Psoas muscle (tissue), 8 donors: ENCODE measurements around the gene PCED1A. TPM values are rescaled to one million over a fixed set of nuclear protein-coding genes. Genes with fewer than 3 reads are reported as not detected.
"Not testable (repeated sequence)": the region's sequence is repeated elsewhere in the genome, so short reads cannot be mapped to it uniquely, and the experiment has no call there.

Source experiments
- ATAC-seq, 4 donors: fragments of 200-7000 bp; cut with Tn5 transposase; one replicate each; pipeline ENCODE4 v1.9.1; 2020; ENCODE audit warnings: moderate library complexity in 3 of 4, mild to moderate bottlenecking in 2 of 4
- DNase-seq, 2 donors: peaks; one replicate each; pipeline ENCODE4 v3.0.0-alpha.2; 2020
- H3K27ac ChIP-seq: fragments of 200-600 bp; one replicate; pipeline ENCODE4 v1.8.0; 2022
- H3K27me3 ChIP-seq, 3 donors: fragments of 200-600 bp in 1 of 3; one replicate each; pipeline versions ENCODE4 v1.6.1 to v1.8.0; 2013 to 2022; ENCODE audit warnings: low read length in 2 of 3, mild to moderate bottlenecking in 2 of 3, moderate library complexity in 1 of 3; ENCODE audit not compliant: insufficient read depth in 3 of 3
- H3K36me3 ChIP-seq, 2 donors: fragments of 200-600 bp in 1 of 2; one replicate each; pipeline versions ENCODE4 v1.6.1 to v1.8.0; 2013 to 2022; ENCODE audit warnings: low read depth in 1 of 2, mild to moderate bottlenecking in 1 of 2, moderate library complexity in 1 of 2; ENCODE audit not compliant: insufficient read depth in 1 of 2
- H3K4me1 ChIP-seq: fragments of 200-600 bp; one replicate; pipeline ENCODE4 v1.8.0; 2022
- H3K4me3 ChIP-seq: fragments of 200-600 bp; one replicate; pipeline ENCODE4 v1.8.0; 2022; ENCODE audit warnings: mild to moderate bottlenecking
- H3K9me3 ChIP-seq: fragments of 200-600 bp; one replicate; pipeline ENCODE4 v1.8.0; 2022
- WGBS, 3 donors: extraction: QIAGEN DNeasy Blood & Tissue Kit; methylation state at CpG; one replicate each; pipeline versions ENCODE4 v1.1.6 to v1.1.7; 2013; 5-methylcytosine and 5-hydroxymethylcytosine counted together
- intact Hi-C, 2 donors: fragments of 100-400 bp; cut with DNase I; formaldehyde crosslinking; loops; one replicate each; pipeline versions ENCODE4 v1.11.0 to v1.14.2; 2022
- polyA plus RNA-seq, 3 donors: library from polyadenylated mRNA; stranded (reverse); fragments of 200-250 nt; gene quantifications; one replicate each; pipeline ENCODE4 v1.2.3, GENCODE V29; 2013
- total RNA-seq, 4 donors: library from RNA; stranded (reverse); fragmentation: NEBNext Ultra II Directional in 2 of 4; extraction: Animal tissue kit (Norgen Biotek cat#: 25700) in 2 of 4; gene quantifications; one replicate each; pipeline versions ENCODE4 v1.2.1 to v1.2.4, GENCODE V29; 2021 to 2023
- TF ChIP-seq, protein P1 (sequence below): fragments of 200-600 bp; IDR thresholded peaks from one replicate; pipeline ENCODE4 v1.8.0; 2022; ENCODE audit warnings: antibody characterized with exemption
- donor health status: healthy with polysubstance abuse.
- donor health status: DM: no; HTN: no; CAD: no; lungs with moderate emphysema.
- donor health status: Bipolar disorder and iron deficiency.
- donor health status: healthy.
- donor health status: DM: yes; HTN: yes; CAD: no.
- donor health status: DM: no; HTN: no; CAD: no.
- donor health status: DM: no; HTN: no; CAD: no.
- donor health status: DM: yes; HTN: yes; CAD: no.

The PCED1A gene
- total and polyA plus RNA-seq, 7 donors = 4.2 to 11.5 (median 6.4) TPM

DNA sequence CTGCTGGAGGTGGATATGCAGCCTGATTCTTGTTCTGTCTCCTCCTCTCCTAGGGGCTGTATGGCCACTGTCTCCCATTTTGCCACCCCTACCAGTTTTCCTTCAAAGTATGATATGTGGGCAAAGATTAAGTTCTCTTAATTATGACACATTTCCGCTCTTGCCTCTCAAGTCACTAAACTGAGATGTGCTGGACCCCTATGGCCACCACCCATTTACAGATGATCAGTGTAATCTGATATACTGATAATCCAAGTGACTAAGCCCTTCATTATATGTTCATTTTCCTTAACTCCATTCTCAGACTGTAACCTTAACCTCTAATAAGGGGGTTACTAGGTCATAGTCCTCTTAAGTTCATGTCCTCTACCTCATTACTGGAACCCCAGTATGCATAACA lies 26.4 kb downstream of the PCED1A start:
- Histone ChIP-seq H3K4me3 (no peak overlapping the region), H3K27me3 (peaks cover 0 to 47% (median 9%) of the 10 kb centered on the region in 3 donors), H3K4me1 (no peaks in the 10 kb centered on the region), H3K27ac (no peak overlapping the region), H3K9me3 (peaks cover 5% of the 10 kb centered on the region), H3K36me3 (no peaks in the 10 kb centered on the region)
- no peak for DNase-seq
- no peak for ATAC-seq
- intact Hi-C loops = no loop called here
- TF ChIP-seq, protein P1, sequence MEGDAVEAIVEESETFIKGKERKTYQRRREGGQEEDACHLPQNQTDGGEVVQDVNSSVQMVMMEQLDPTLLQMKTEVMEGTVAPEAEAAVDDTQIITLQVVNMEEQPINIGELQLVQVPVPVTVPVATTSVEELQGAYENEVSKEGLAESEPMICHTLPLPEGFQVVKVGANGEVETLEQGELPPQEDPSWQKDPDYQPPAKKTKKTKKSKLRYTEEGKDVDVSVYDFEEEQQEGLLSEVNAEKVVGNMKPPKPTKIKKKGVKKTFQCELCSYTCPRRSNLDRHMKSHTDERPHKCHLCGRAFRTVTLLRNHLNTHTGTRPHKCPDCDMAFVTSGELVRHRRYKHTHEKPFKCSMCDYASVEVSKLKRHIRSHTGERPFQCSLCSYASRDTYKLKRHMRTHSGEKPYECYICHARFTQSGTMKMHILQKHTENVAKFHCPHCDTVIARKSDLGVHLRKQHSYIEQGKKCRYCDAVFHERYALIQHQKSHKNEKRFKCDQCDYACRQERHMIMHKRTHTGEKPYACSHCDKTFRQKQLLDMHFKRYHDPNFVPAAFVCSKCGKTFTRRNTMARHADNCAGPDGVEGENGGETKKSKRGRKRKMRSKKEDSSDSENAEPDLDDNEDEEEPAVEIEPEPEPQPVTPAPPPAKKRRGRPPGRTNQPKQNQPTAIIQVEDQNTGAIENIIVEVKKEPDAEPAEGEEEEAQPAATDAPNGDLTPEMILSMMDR = no peak
- WGBS, 3 donors = 95 to 96% (median 96%) methylated on average over 1 of the region's 1 CpG

DNA sequence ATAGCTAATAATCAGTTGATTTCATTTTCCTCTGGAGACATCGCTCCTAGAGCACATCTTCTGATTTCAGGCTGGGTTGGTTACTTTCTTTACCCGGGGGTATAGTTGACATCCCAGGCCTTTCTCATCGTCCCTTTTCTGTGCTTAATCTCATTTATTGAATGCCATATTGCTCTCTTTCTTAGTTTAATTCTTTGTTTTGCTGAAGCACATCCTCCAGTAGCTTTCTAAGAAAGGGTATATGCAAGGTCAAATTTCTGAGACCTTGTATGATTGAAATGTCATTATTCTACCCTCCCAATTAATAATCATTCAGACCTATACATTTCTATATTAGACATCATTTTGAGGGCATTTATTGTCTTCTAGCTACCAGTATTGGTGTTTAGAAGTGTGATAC lies 28.3 kb downstream of the PCED1A start:
- no peaks in the 10 kb centered on the region for H3K36me3 ChIP-seq
- 73 to 78% (median 77%) methylated on average over 3 of the region's 3 CpGs for WGBS, 3 donors
- H3K4me1 ChIP-seq = no peaks in the 10 kb centered on the region
- TF ChIP-seq, protein P1 = no peak
- ATAC-seq (no peak), DNase-seq (no peak)
- H3K27ac ChIP-seq = no peak overlapping the region
- H3K4me3 ChIP-seq = no peak overlapping the region
- peaks cover 0 to 49% (median 6%) of the 10 kb centered on the region in 3 donors for H3K27me3 ChIP-seq
- intact Hi-C loops = no loop called here
- peaks cover 5% of the 10 kb centered on the region for H3K9me3 ChIP-seq

DNA sequence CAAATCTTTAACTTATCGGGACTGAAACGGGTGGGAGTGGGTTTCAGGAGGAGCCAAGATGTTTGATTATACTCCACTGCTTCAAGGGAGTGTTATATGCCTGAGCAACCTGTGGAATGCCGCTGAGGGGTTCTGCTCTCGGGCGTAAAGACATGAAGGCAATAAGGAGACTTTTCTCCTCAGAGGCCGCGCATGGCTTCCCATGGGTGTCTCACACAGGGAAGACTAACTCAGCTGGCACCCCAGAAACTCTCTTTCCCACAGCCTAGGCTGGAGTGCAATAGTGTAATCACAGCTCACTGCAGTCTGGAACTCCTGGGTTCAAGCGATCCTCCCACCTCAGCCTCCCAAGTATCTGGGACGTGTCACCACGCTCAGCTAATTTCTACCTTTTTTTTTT lies 30.8 kb downstream of the PCED1A start:
- no peaks in the 10 kb centered on the region for H3K4me1 ChIP-seq
- peaks cover 0 to 70% (median 18%) of the 10 kb centered on the region in 3 donors for H3K27me3 ChIP-seq
- WGBS, 3 donors = 90 to 93% (median 92%) methylated on average over 10 of the region's 10 CpGs
- DNase-seq (no peak), ATAC-seq (no peak)
- TF ChIP-seq, protein P1 = no peak
- intact Hi-C loops = no loop called here
- H3K9me3 ChIP-seq = peaks cover 5% of the 10 kb centered on the region
- no peak overlapping the region for H3K4me3 ChIP-seq
- H3K27ac ChIP-seq = no peak overlapping the region
- no peaks in the 10 kb centered on the region for H3K36me3 ChIP-seq

DNA sequence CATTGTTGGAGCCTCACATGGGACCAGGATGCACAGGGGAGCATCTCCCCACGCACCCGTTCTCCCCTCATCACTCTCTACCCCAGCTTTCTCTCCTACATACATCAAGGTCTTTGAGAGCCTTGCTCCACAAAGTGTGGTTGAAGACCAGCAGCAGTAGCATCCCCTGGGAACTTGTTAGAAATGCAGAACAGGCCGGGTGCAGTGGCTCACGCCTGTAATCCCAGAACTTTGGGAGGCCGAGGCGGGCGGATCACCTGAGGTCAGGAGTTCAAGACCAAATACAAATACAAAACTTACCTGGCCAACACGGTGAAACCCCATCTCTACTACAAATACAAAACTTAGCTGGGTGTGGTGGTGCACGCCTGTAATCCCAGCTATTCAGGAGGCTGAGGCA lies 32.5 kb downstream of the PCED1A start:
- intact Hi-C loops, H3K9me3 ChIP-seq, DNase-seq, H3K36me3 ChIP-seq, H3K4me3 ChIP-seq, ATAC-seq, H3K27ac ChIP-seq, H3K4me1 ChIP-seq: not testable (repeated sequence)
- peaks cover 0 to 85% (median 20%) of the 10 kb centered on the region in 3 donors for H3K27me3 ChIP-seq
- 62 to 81% (median 71%) methylated on average over 9 of the region's 9 CpGs for WGBS, 3 donors

DNA sequence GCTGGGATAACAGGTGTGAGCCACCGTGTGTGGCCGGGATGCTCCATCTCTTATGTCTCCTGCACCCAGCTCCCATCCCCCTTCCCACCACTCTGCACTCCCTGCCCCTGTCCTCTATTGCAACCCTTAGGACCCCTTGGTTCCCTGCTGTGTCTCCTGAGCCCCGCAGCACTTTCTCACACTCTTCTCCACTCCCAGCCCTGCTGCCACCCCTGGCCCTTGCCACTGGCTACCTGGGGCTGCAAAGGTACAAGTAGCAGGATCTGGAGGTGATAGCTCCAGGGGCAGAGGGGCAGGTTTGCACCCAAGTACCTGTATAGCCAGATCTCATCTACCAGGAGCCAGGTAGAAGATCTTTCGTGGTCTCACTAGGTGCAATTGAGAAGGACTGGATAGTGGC lies 33.4 kb downstream of the PCED1A start:
- Histone ChIP-seq H3K27me3 (peaks cover 0 to 85% (median 22%) of the 10 kb centered on the region in 3 donors), H3K36me3 (no peaks in the 10 kb centered on the region), H3K27ac (no peak overlapping the region), H3K9me3 (peaks cover under 1% of the 10 kb centered on the region), H3K4me3 (no peak overlapping the region), H3K4me1 (no peaks in the 10 kb centered on the region)
- intact Hi-C loops = no loop called here
- TF ChIP-seq, protein P1 = no peak
- DNase-seq (no peak), ATAC-seq (no peak)
- 70 to 80% (median 78%) methylated on average over 4 of the region's 4 CpGs for WGBS, 3 donors
